ENCODE measurements around the gene BSN.

DNA sequence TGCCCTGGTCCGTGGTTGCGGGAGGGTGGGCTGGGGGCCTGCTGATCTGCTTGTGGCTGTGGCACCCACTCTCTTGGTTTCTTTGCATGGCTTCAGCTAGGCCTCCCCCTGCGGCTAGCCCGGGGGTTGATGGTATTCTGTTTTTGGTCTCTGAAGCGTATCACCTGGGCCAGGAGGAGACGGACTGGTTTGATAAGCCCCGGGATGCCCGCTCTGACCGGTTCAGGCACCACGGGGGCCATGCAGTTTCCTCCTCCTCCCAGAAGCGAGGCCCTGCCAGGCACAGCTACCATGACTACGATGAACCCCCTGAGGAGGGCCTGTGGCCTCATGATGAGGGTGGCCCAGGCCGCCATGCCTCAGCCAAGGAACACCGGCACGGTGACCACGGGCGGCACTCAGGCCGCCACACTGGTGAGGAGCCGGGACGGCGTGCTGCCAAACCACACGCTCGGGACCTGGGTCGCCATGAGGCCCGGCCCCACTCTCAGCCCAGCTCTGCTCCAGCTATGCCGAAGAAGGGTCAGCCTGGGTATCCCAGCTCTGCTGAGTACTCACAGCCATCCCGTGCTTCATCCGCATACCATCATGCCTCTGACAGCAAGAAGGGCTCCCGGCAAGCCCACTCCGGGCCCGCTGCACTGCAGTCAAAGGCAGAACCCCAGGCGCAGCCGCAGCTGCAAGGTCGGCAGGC, 108.6 kb downstream of the BSN start:
- TF ChIP-seq EZH2phosphoT487 (IDR thresholded peaks at IDR 0.05; ENCODE audit: insufficient read depth, low read depth) (no peak), EZH2 (IDR thresholded peaks at IDR 0.05; ENCODE audit: insufficient read depth, poor library complexity, severe bottlenecking) (no peak)
